HEK293 (cell line): Measurements from ENCODE around the gene SETD1A.
A peak's percentile ranks its signal among the peaks of the same experiment; 100 is the strongest.

Experiments used
- ATF2 ChIP-seq: fragments of 450-650 bp; formaldehyde crosslinking; IDR thresholded peaks from 2 replicates; pipeline ENCODE4 v1.5.1; 2016; ENCODE audit warnings: missing biosample characterization, missing genetic modification characterization, low read depth
- HIC1 ChIP-seq: fragments of 450-650 bp; formaldehyde crosslinking; IDR thresholded peaks from 2 replicates; pipeline ENCODE4 v1.5.1; 2016; ENCODE audit warnings: missing biosample characterization, missing genetic modification characterization
- KLF17 ChIP-seq: fragments of 450-650 bp; formaldehyde crosslinking; IDR thresholded peaks from 2 replicates; pipeline ENCODE4 v1.5.1; 2016; ENCODE audit warnings: missing biosample characterization, missing genetic modification characterization
- PBX3 ChIP-seq: sonication (generic); formaldehyde crosslinking; IDR thresholded peaks from 2 replicates; pipeline ENCODE4 v1.8.1; 2022; ENCODE audit warnings: mild to moderate bottlenecking, moderate library complexity, missing genetic modification reagents
- PRDM10 ChIP-seq: fragments of 450-650 bp; formaldehyde crosslinking; IDR thresholded peaks from 2 replicates; pipeline ENCODE4 v1.5.1; 2016; ENCODE audit warnings: missing biosample characterization, missing genetic modification characterization
- SCRT1 ChIP-seq: fragments of 450-650 bp; formaldehyde crosslinking; IDR thresholded peaks from 2 replicates; pipeline ENCODE4 v1.5.1; 2016; ENCODE audit warnings: missing biosample characterization, missing genetic modification characterization, borderline replicate concordance
- SP3 ChIP-seq: fragments of 450-650 bp; formaldehyde crosslinking; IDR thresholded peaks from 2 replicates; pipeline ENCODE4 v1.5.1; 2016; ENCODE audit warnings: missing biosample characterization, missing genetic modification characterization
- YY2 ChIP-seq: fragments of 450-650 bp; formaldehyde crosslinking; IDR thresholded peaks from 2 replicates; pipeline ENCODE4 v1.5.1; 2016; ENCODE audit warnings: missing biosample characterization, missing genetic modification characterization
- ZIC2 ChIP-seq: fragments of 450-650 bp; formaldehyde crosslinking; IDR thresholded peaks from 2 replicates; pipeline ENCODE4 v1.5.1; 2016; ENCODE audit warnings: missing biosample characterization, missing genetic modification characterization
- ZNF112 ChIP-seq: fragments of 450-650 bp; formaldehyde crosslinking; IDR thresholded peaks from 2 replicates; pipeline ENCODE4 v1.5.0; 2017; ENCODE audit warnings: missing biosample characterization, missing genetic modification characterization
- ZNF155 ChIP-seq: fragments of 450-650 bp; formaldehyde crosslinking; IDR thresholded peaks from 2 replicates; pipeline ENCODE4 v1.5.1; 2016; ENCODE audit warnings: missing biosample characterization, missing genetic modification characterization
- ZNF16 ChIP-seq: fragments of 450-650 bp; formaldehyde crosslinking; IDR thresholded peaks from 2 replicates; pipeline ENCODE4 v1.5.1; 2016; ENCODE audit warnings: low read depth, missing biosample characterization, missing genetic modification characterization
- ZNF214 ChIP-seq: fragments of 450-650 bp; formaldehyde crosslinking; IDR thresholded peaks from 2 replicates; pipeline ENCODE4 v1.5.1; 2017; ENCODE audit warnings: missing biosample characterization, mild to moderate bottlenecking, missing genetic modification characterization, borderline replicate concordance
- ZNF24 ChIP-seq: fragments of 450-650 bp; formaldehyde crosslinking; IDR thresholded peaks from 2 replicates; pipeline ENCODE4 v1.5.1; 2016; ENCODE audit warnings: missing biosample characterization, missing genetic modification characterization
- ZNF248 ChIP-seq: fragments of 450-650 bp; formaldehyde crosslinking; IDR thresholded peaks from 2 replicates; pipeline ENCODE4 v1.5.1; 2017; ENCODE audit warnings: missing biosample characterization, missing genetic modification characterization
- ZNF335 ChIP-seq: fragments of 450-650 bp; formaldehyde crosslinking; conservative IDR thresholded peaks from 2 replicates; pipeline ENCODE4 v1.5.1; 2016; ENCODE audit warnings: missing biosample characterization, missing genetic modification characterization
- ZNF366 ChIP-seq: fragments of 450-650 bp; formaldehyde crosslinking; conservative IDR thresholded peaks from 2 replicates; pipeline ENCODE4 v1.5.1; 2016; ENCODE audit warnings: missing biosample characterization, missing genetic modification characterization
- ZNF501 ChIP-seq: fragments of 450-650 bp; formaldehyde crosslinking; IDR thresholded peaks from 2 replicates; pipeline ENCODE4 v1.5.1; 2016; ENCODE audit warnings: missing biosample characterization, missing genetic modification characterization
- ZSCAN16 ChIP-seq: fragments of 450-650 bp; formaldehyde crosslinking; IDR thresholded peaks from 2 replicates; pipeline ENCODE4 v1.5.1; 2016; ENCODE audit warnings: missing biosample characterization, missing genetic modification characterization
- TF ChIP-seq, protein P1 (sequence below): fragments of 450-650 bp; formaldehyde crosslinking; conservative IDR thresholded peaks from 2 replicates; pipeline ENCODE4 v1.5.1; 2016; ENCODE audit warnings: low read depth, missing biosample characterization, missing genetic modification characterization

SETD1A gene

DNA sequence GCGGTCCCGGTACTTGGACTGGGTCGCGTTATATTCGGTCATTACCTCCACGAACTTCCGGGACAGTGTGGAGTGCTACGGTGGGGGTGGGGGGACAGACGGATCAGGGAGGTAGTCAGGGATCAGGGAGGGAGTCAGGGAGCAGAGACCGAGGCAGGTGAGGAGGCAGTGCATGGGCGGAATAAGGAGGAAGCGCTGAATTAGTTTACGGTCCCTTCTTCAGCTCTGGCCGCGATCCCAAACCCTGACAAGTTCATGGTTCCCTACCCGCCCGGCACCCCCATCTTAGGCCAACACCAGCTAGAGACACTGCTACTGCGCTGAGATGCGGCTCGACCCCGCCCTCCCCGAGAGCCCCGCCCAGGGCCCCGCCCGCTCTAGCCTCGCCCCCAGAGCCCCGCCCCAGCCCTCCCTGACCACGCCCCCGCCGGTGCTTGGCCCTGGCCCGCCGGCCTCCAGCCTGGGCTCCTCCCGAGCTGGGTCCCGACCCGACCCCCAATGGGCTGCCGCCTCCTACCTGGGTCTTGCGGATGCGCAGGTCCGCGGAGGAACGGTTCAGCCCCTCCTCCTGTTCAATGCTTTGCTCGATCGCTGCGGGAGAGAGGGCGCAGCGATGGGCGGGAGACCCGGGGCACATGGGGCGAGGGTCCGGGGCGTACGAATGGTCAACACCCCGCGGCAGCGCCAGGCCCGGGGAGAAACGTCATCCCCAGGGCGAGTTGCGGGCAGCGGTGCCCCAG is 39.6 kb downstream of the SETD1A start (continued):
- TF ChIP-seq, protein P1, sequence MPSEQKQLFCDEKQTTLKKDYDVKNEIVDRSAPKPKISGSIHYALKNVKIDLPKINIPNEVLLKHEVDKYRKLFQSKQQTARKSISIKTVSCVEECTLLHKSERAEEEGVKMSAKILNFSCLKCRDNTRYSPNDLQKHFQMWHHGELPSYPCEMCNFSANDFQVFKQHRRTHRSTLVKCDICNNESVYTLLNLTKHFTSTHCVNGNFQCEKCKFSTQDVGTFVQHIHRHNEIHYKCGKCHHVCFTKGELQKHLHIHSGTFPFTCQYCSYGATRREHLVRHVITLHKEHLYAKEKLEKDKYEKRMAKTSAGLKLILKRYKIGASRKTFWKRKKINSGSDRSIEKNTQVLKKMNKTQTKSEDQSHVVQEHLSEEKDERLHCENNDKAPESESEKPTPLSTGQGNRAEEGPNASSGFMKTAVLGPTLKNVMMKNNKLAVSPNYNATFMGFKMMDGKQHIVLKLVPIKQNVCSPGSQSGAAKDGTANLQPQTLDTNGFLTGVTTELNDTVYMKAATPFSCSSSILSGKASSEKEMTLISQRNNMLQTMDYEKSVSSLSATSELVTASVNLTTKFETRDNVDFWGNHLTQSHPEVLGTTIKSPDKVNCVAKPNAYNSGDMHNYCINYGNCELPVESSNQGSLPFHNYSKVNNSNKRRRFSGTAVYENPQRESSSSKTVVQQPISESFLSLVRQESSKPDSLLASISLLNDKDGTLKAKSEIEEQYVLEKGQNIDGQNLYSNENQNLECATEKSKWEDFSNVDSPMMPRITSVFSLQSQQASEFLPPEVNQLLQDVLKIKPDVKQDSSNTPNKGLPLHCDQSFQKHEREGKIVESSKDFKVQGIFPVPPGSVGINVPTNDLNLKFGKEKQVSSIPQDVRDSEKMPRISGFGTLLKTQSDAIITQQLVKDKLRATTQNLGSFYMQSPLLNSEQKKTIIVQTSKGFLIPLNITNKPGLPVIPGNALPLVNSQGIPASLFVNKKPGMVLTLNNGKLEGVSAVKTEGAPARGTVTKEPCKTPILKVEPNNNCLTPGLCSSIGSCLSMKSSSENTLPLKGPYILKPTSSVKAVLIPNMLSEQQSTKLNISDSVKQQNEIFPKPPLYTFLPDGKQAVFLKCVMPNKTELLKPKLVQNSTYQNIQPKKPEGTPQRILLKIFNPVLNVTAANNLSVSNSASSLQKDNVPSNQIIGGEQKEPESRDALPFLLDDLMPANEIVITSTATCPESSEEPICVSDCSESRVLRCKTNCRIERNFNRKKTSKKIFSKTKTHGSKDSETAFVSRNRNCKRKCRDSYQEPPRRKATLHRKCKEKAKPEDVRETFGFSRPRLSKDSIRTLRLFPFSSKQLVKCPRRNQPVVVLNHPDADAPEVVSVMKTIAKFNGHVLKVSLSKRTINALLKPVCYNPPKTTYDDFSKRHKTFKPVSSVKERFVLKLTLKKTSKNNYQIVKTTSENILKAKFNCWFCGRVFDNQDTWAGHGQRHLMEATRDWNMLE (tag by site-specific recombination): no peak
- TF ChIP-seq ZNF24 (tag by site-specific recombination): peak; percentile 45; the same call in 1 of the 2 replicates
- TF ChIP-seq SP3: peak; percentile 85
- no peak for TF ChIP-seq ZNF16 (tag by site-specific recombination)
- no peak for TF ChIP-seq ZNF214
- TF ChIP-seq ZNF335 (tag by site-specific recombination): peak; percentile 67; the same call in 1 of the 2 replicates
- 0 out of 2 replicates have a peak, but pooled peaks have one; percentile 49 for TF ChIP-seq YY2 (tag by site-specific recombination)
- no peak for TF ChIP-seq ZNF366 (tag by site-specific recombination)
- TF ChIP-seq KLF17: peak; percentile 70
- no peak for TF ChIP-seq ATF2 (tag by site-specific recombination)
- TF ChIP-seq ZNF248 (tag by site-specific recombination): no peak
- no peak for TF ChIP-seq ZSCAN16 (tag by site-specific recombination)
- no peak for TF ChIP-seq ZNF112
- TF ChIP-seq ZNF501 (tag by site-specific recombination): peak; percentile 42; the same call in 1 of the 2 replicates
- TF ChIP-seq SCRT1: no peak
- TF ChIP-seq PBX3 (CRISPR knock-in tag): 0 out of 2 replicates have a peak, but pooled peaks have one; percentile 25
- TF ChIP-seq PRDM10 (tag by site-specific recombination): peak; percentile 96
- 0 out of 2 replicates have a peak, but pooled peaks have one; percentile 24 for TF ChIP-seq HIC1 (tag by site-specific recombination)
- peak; percentile 44; the same call in 1 of the 2 replicates for TF ChIP-seq ZIC2 (tag by site-specific recombination)
- TF ChIP-seq ZNF155 (tag by site-specific recombination): no peak
